Peyer's patch (tissue), 4 donors: ENCODE results near the gene ATP2A1. TPM values are rescaled to one million over a fixed set of nuclear protein-coding genes. Genes with fewer than 3 reads are reported as not detected.
A peak's percentile ranks its signal among the peaks of the same experiment; 100 is the strongest.

Experiments
- DNase-seq, 3 donors: peaks; one replicate each; pipeline ENCODE4 v3.0.0-alpha.2; 2017 to 2019
- H3K27ac ChIP-seq, 4 donors: fragments of 200-600 bp; sonication (generic); one replicate each; pipeline ENCODE4 v1.5.1; 2016 to 2019
- H3K27me3 ChIP-seq, 2 donors: fragments of 200-600 bp; sonication (generic); one replicate each; pipeline ENCODE4 v1.5.1; 2019
- H3K36me3 ChIP-seq, 3 donors: fragments of 200-600 bp; sonication (generic); one replicate each; pipeline ENCODE4 v1.5.1; 2016 to 2019
- H3K4me1 ChIP-seq, 4 donors: fragments of 200-600 bp; sonication (generic); one replicate each; pipeline ENCODE4 v1.5.1; 2016 to 2019
- H3K4me3 ChIP-seq, 4 donors: fragments of 200-600 bp; sonication (generic); 1 replicate in 3 of 4; 2 replicates in 1 of 4; pipeline ENCODE4 v1.5.1; 2016 to 2019; ENCODE audit warnings: mild to moderate bottlenecking in 1 of 4
- H3K9me3 ChIP-seq, 4 donors: fragments of 200-600 bp; sonication (generic); one replicate each; pipeline ENCODE4 v1.5.1; 2016 to 2019; ENCODE audit warnings: mild to moderate bottlenecking in 1 of 4
- CTCF ChIP-seq, 6 experiments: fragments of 450-650 bp in 4 of 6; fragments of 200-600 bp in 2 of 6; sonication (generic) in 1 of 6; IDR thresholded peaks; one replicate each; pipeline ENCODE4 v1.5.1; 2017 to 2019; ENCODE audit warnings: antibody characterized with exemption in 6 of 6, mild to moderate bottlenecking in 3 of 6, moderate library complexity in 1 of 6
- POLR2A ChIP-seq, 2 donors: fragments of 450-650 bp; IDR thresholded peaks; one replicate each; pipeline ENCODE4 v1.5.1; 2017; ENCODE audit warnings: antibody characterized with exemption in 2 of 2, mild to moderate bottlenecking in 2 of 2, moderate library complexity in 2 of 2
- total RNA-seq, 4 donors: library from RNA; depleted of rRNA; stranded (reverse); fragments of >200 nt; gene quantifications; one replicate each; pipeline ENCODE4 v1.1.0, GENCODE V29; 2016

ATP2A1 gene
- total RNA-seq, 4 donors from 2014 or later: 0.35 to 142 (median 2.0) TPM; not detected in 1

- no peak for DNase-seq
- no peaks in the 10 kb centered on the region for H3K27me3 ChIP-seq
- peaks cover 0 to 15% (median 6%) of the 10 kb centered on the region in 4 donors for H3K4me1 ChIP-seq
- no peak overlapping the region for H3K4me3 ChIP-seq
- no peak overlapping the region for H3K27ac ChIP-seq
- TF ChIP-seq POLR2A (IDR thresholded peaks at IDR 0.05) (no peak), CTCF (IDR thresholded peaks at IDR 0.05) (no peak)
- H3K9me3 ChIP-seq: no peaks in the 10 kb centered on the region
- H3K36me3 ChIP-seq: peaks cover 0 to 34% (median 0%) of the 10 kb centered on the region in 3 donors
Observed at GRCh38 chr16:28876019-28876659, 2.1 kb upstream of the ATP2A1 start.

GRCh38 chr16:28876973-28877654 is 1.2 kb upstream of the ATP2A1 start:
- Histone ChIP-seq H3K9me3 (no peaks in the 10 kb centered on the region), H3K4me3 (no peak overlapping the region), H3K36me3 (peaks cover 0 to 24% (median 0%) of the 10 kb centered on the region in 3 donors), H3K27ac (no peak overlapping the region), H3K4me1 (peaks cover 0 to 15% (median 6%) of the 10 kb centered on the region in 4 donors), H3K27me3 (no peaks in the 10 kb centered on the region)
- no peak for DNase-seq
- no peak for TF ChIP-seq CTCF (IDR thresholded peaks at IDR 0.05)
- TF ChIP-seq POLR2A (IDR thresholded peaks at IDR 0.05): no peak

GRCh38 chr16:28877655-28878000 is 660 bp upstream of the ATP2A1 start:
- peaks cover 0 to 19% (median 0%) of the 10 kb centered on the region in 3 donors for H3K36me3 ChIP-seq
- TF ChIP-seq CTCF (IDR thresholded peaks at IDR 0.05) (no peak), POLR2A (IDR thresholded peaks at IDR 0.05) (no peak)
- H3K4me1 ChIP-seq: peaks cover 0 to 15% (median 6%) of the 10 kb centered on the region in 4 donors
- no peaks in the 10 kb centered on the region for H3K27me3 ChIP-seq
- no peak overlapping the region for H3K27ac ChIP-seq
- no peak for DNase-seq
- no peak overlapping the region for H3K4me3 ChIP-seq
- no peaks in the 10 kb centered on the region for H3K9me3 ChIP-seq

GRCh38 chr16:28879261-28879840 is 1.1 kb downstream of the ATP2A1 start:
- TF ChIP-seq CTCF (IDR thresholded peaks at IDR 0.05): no peak
- TF ChIP-seq POLR2A (IDR thresholded peaks at IDR 0.05): no peak
- Histone ChIP-seq H3K4me1 (peaks cover 0 to 15% (median 6%) of the 10 kb centered on the region in 4 donors), H3K9me3 (no peaks in the 10 kb centered on the region), H3K27ac (peak overlapping the region in 2 of 4 donors; percentile 14 to 68), H3K4me3 (peak overlapping the region; percentile 47 to 79 (median 75)), H3K36me3 (peaks cover 0 to 2% (median 0%) of the 10 kb centered on the region in 3 donors), H3K27me3 (no peaks in the 10 kb centered on the region)
- peak in 1 of 3 donors; percentile 22 for DNase-seq

GRCh38 chr16:28879841-28880588 is 1.7 kb downstream of the ATP2A1 start:
- H3K27ac ChIP-seq: peak overlapping the region in 2 of 4 donors; percentile 14 to 68
- H3K4me3 ChIP-seq: peak overlapping the region; percentile 47 to 79 (median 75)
- H3K4me1 ChIP-seq: peaks cover 0 to 15% (median 6%) of the 10 kb centered on the region in 4 donors
- H3K27me3 ChIP-seq: no peaks in the 10 kb centered on the region
- TF ChIP-seq CTCF (IDR thresholded peaks at IDR 0.05) (peak in 5 of 6 experiments; percentile 23 to 44 (median 32)), POLR2A (IDR thresholded peaks at IDR 0.05) (no peak)
- H3K36me3 ChIP-seq: no peaks in the 10 kb centered on the region
- DNase-seq: peak; percentile 87 to 94 (median 92)
- H3K9me3 ChIP-seq: no peaks in the 10 kb centered on the region
